Astrocyte of the spinal cord (primary cell): ENCODE data around the gene VPS35L.

Experiments used
- DNase-seq: peaks from one replicate; pipeline ENCODE4 v3.0.0; 2011; ENCODE audit warnings: low read depth, low spot score
- H3K4me3 ChIP-seq: 2 replicates; pipeline ENCODE4 v1.5.1; 2011; ENCODE audit warnings: low read depth, mild to moderate bottlenecking, low read length, moderate library complexity
- in situ Hi-C: cut with HindIII; loops from 2 replicates; pipeline ENCODE4 v1.10.0; 2017; ENCODE audit warnings: low sequenced_read_pairs
- TF ChIP-seq, protein P1 (sequence below): IDR thresholded peaks from 2 replicates; pipeline ENCODE4 v1.5.1; 2012; ENCODE audit warnings: low read depth, mild to moderate bottlenecking, low read length, inconsistent platforms

VPS35L gene

DNA sequence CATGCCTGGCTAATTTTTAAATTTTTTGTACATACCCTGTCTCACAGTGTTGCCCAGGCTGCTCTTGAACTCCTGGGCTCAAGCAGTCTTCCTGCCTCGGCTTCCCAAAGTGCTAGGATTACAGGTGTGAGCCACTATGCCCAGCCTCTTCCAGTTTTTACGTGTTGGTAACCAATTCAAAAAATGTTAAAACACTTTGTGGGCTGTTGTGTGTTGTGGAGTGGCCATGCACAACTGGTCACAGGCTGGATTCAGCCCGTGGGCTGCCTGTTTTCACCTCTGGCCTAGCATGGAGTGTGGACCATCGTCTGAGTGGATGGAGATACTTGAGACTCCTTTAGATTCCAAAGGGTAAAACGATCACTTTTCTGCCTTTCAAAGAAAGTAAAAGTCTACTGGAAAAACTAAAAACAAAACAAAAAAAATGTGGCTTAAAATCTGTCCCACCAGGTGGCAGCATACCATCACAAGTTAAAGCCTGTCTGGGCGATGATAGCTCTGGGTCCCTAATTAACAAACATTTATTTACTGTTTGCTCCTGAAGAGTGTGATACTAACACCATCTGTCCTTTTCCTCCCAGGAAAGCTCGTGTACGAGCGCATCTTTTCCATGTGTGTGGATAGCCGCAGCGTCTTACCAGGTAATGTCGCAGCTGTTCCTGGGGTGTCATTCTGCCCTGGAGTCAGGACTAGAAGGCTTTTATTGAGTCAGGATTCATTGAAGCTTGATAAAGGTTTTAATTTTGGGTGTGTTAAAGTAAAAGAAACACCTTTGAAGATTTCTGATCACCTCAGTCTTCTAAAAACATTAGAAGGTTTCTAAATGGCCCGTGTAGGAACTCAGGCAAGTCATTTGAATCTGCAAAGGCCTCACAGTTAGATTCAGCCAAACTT lies 45.8 kb downstream of the VPS35L start:
- peak; percentile 39 for DNase-seq
- H3K4me3 ChIP-seq: no peak overlapping the region
- in situ Hi-C loops: no loop called here
- TF ChIP-seq, protein P1, sequence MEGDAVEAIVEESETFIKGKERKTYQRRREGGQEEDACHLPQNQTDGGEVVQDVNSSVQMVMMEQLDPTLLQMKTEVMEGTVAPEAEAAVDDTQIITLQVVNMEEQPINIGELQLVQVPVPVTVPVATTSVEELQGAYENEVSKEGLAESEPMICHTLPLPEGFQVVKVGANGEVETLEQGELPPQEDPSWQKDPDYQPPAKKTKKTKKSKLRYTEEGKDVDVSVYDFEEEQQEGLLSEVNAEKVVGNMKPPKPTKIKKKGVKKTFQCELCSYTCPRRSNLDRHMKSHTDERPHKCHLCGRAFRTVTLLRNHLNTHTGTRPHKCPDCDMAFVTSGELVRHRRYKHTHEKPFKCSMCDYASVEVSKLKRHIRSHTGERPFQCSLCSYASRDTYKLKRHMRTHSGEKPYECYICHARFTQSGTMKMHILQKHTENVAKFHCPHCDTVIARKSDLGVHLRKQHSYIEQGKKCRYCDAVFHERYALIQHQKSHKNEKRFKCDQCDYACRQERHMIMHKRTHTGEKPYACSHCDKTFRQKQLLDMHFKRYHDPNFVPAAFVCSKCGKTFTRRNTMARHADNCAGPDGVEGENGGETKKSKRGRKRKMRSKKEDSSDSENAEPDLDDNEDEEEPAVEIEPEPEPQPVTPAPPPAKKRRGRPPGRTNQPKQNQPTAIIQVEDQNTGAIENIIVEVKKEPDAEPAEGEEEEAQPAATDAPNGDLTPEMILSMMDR: peak; percentile 51

GRCh38 chr16:19604911-19605310 lies 49.4 kb downstream of the VPS35L start:
- in situ Hi-C loops: no loop called here
- TF ChIP-seq, protein P1: no peak
- no peak overlapping the region for H3K4me3 ChIP-seq
- DNase-seq: no peak

GRCh38 chr16:19605701-19606100 lies 50.2 kb downstream of the VPS35L start:
- H3K4me3 ChIP-seq: no peak overlapping the region
- no peak for DNase-seq
- in situ Hi-C loops: no loop called here
- TF ChIP-seq, protein P1: no peak

- in situ Hi-C loops: no loop called here
- DNase-seq: peak; percentile 47
- no peak overlapping the region for H3K4me3 ChIP-seq
- TF ChIP-seq, protein P1: no peak
Measured at GRCh38 chr16:19607616-19608280, 52.2 kb downstream of the VPS35L start.

GRCh38 chr16:19609359-19609758 lies 53.9 kb downstream of the VPS35L start:
- no peak for DNase-seq
- no peak overlapping the region for H3K4me3 ChIP-seq
- TF ChIP-seq, protein P1: no peak
- in situ Hi-C loops: no loop called here

- no peak overlapping the region for H3K4me3 ChIP-seq
- in situ Hi-C loops: no loop called here
- TF ChIP-seq, protein P1: no peak
- DNase-seq: no peak
Measured at GRCh38 chr16:19610200-19610599, 54.7 kb downstream of the VPS35L start.
